H1 (cell line): ENCODE measurements around the gene PAX5. TPM values are rescaled to one million over a fixed set of nuclear protein-coding genes. Genes with fewer than 3 reads are reported as not detected.

Source experiments
- CTCF ChIA-PET: fragments of 300-600 bp; sonication (Branson Sonifier 250); formaldehyde crosslinking; loops from one replicate; lab custom pipeline; 2021; ENCODE audit not compliant: partially characterized antibody; lab: Charles Lee
- POLR2A ChIA-PET: fragments of 300-600 bp; sonication (Branson Sonifier 250); formaldehyde crosslinking; loops from one replicate; lab custom pipeline; 2021; ENCODE audit warnings: inconsistent platforms; ENCODE audit not compliant: partially characterized antibody; lab: Charles Lee
- DNase-seq, 2 experiments: peaks; one replicate each; pipeline versions ENCODE4 v3.0.0 to v3.0.0-alpha.2; 2010 to 2022; ENCODE audit warnings: low spot score in 2 of 2, low read depth in 1 of 2, mixed read lengths in 1 of 2
- FAIRE-seq: peaks from 2 replicates; lab custom pipeline; 2011; peaks lifted over from hg19 to GRCh38; lab: Jason Lieb, UNC
- H2AFZ ChIP-seq: 2 replicates; pipeline ENCODE4 v1.8.1; 2012; ENCODE audit warnings: low read length, inconsistent platforms
- H2AK5ac ChIP-seq: 2 replicates; pipeline ENCODE4 v1.6.1; 2013; ENCODE audit warnings: low read depth, low read length
- H2BK120ac ChIP-seq: replicated peaks from 2 replicates; pipeline ENCODE3; 2013; ENCODE audit warnings: low read depth, low read length, inconsistent platforms
- H2BK12ac ChIP-seq: 2 replicates; pipeline ENCODE4 v1.6.1; 2013; ENCODE audit warnings: low read depth, low read length
- H2BK15ac ChIP-seq: 2 replicates; pipeline ENCODE4 v1.6.1; 2013; ENCODE audit warnings: low read length
- H2BK20ac ChIP-seq: 2 replicates; pipeline ENCODE4 v1.6.1; 2013; ENCODE audit warnings: low read length
- H2BK5ac ChIP-seq: 2 replicates; pipeline ENCODE4 v1.6.1; 2013; ENCODE audit warnings: low read depth, low read length
- H3K14ac ChIP-seq: 2 replicates; pipeline ENCODE4 v1.6.1; 2013; ENCODE audit warnings: inconsistent platforms; ENCODE audit not compliant: insufficient read length
- H3K18ac ChIP-seq: 2 replicates; pipeline ENCODE4 v1.6.1; 2013; ENCODE audit warnings: low read length; ENCODE audit errors: extremely low read depth
- H3K23ac ChIP-seq: 2 replicates; pipeline ENCODE4 v1.6.1; 2013; ENCODE audit warnings: inconsistent platforms; ENCODE audit not compliant: insufficient read length
- H3K23me2 ChIP-seq: 2 replicates; pipeline ENCODE4 v1.6.1; 2013; ENCODE audit warnings: low read depth, low read length
- H3K27ac ChIP-seq: 2 replicates; pipeline ENCODE4 v1.6.1; 2011; ENCODE audit warnings: low read depth, low read length, inconsistent platforms
- H3K27me3 ChIP-seq, 4 experiments: replicated peaks in 1 of 4; 1 replicate in 1 of 4; 2 replicates in 3 of 4; pipeline versions ENCODE4 v1.6.1 to v1.8.1; 2011 to 2013; ENCODE audit warnings: low read length in 3 of 4, mild to moderate bottlenecking in 3 of 4, inconsistent platforms in 2 of 4, mixed read lengths in 2 of 4, moderate library complexity in 1 of 4; ENCODE audit not compliant: control insufficient read depth in 3 of 4, insufficient read depth in 3 of 4; ENCODE audit errors: extremely low read depth in 1 of 4
- H3K36me3 ChIP-seq, 4 experiments: 2 replicates each; pipeline versions ENCODE4 v1.6.1 to v1.8.1; 2011 to 2013; ENCODE audit warnings: mild to moderate bottlenecking in 4 of 4, low read length in 3 of 4, moderate library complexity in 2 of 4, control low read depth in 1 of 4, inconsistent platforms in 1 of 4; ENCODE audit not compliant: insufficient read depth in 4 of 4, control insufficient read depth in 2 of 4
- H3K4ac ChIP-seq: replicated peaks from 2 replicates; pipeline ENCODE3; 2013; ENCODE audit warnings: low read length, low read depth, mixed read lengths, inconsistent platforms; ENCODE audit not compliant: insufficient read length
- H3K4me1 ChIP-seq, 4 experiments: replicated peaks in 1 of 4; 1 replicate in 1 of 4; 2 replicates in 3 of 4; pipeline versions ENCODE4 v1.6.1 to v1.8.1; 2011 to 2013; ENCODE audit warnings: low read length in 3 of 4, inconsistent platforms in 2 of 4, mixed read lengths in 1 of 4; ENCODE audit not compliant: insufficient read depth in 4 of 4, control insufficient read depth in 3 of 4
- H3K4me2 ChIP-seq, 2 experiments: 2 replicates each; pipeline versions ENCODE4 v1.6.1 to v1.8.1; 2011 to 2013; ENCODE audit warnings: low read depth in 2 of 2, low read length in 2 of 2, control low read depth in 1 of 2, inconsistent platforms in 1 of 2, mild to moderate bottlenecking in 1 of 2; ENCODE audit not compliant: insufficient read depth in 1 of 2
- H3K4me3 ChIP-seq, 4 experiments: fragments of 200-600, 300-600 bp in 1 of 4; sonication (generic), shearing (Covaris generic), sonication (Bioruptor Twin) in 1 of 4; 2 replicates each; pipeline versions ENCODE4 v1.5.1 to v1.8.1; 2011 to 2016; ENCODE audit warnings: low read length in 4 of 4, low read depth in 3 of 4, control low read depth in 2 of 4, inconsistent platforms in 2 of 4, mild to moderate bottlenecking in 2 of 4, mixed read lengths in 1 of 4, moderate library complexity in 1 of 4; ENCODE audit not compliant: insufficient read depth in 2 of 4; ENCODE audit errors: extremely low read depth in 1 of 4
- H3K56ac ChIP-seq: replicated peaks from 2 replicates; pipeline ENCODE3; 2013; ENCODE audit warnings: low read depth, mild to moderate bottlenecking, mixed read lengths, low read length, inconsistent platforms; ENCODE audit not compliant: insufficient read length
- H3K79me1 ChIP-seq: 2 replicates; pipeline ENCODE4 v1.6.1; 2013; ENCODE audit warnings: low read depth, low read length, control low read depth
- H3K79me2 ChIP-seq, 2 experiments: 2 replicates each; pipeline versions ENCODE4 v1.6.1 to v1.8.1; 2012 to 2013; ENCODE audit warnings: low read length in 2 of 2, mild to moderate bottlenecking in 2 of 2, inconsistent platforms in 1 of 2; ENCODE audit not compliant: insufficient read depth in 2 of 2, control insufficient read depth in 1 of 2
- H3K9ac ChIP-seq, 4 experiments: replicated peaks in 1 of 4; 1 replicate in 1 of 4; 2 replicates in 3 of 4; pipeline versions ENCODE4 v1.6.1 to v1.8.1; 2011 to 2013; ENCODE audit warnings: low read depth in 3 of 4, low read length in 3 of 4, control low read depth in 2 of 4, mild to moderate bottlenecking in 2 of 4, moderate library complexity in 2 of 4, inconsistent platforms in 1 of 4; ENCODE audit errors: extremely low read depth in 1 of 4
- H3K9me3 ChIP-seq, 2 experiments: 2 replicates each; pipeline versions ENCODE4 v1.6.1 to v1.8.1; 2012 to 2013; ENCODE audit warnings: mild to moderate bottlenecking in 2 of 2, moderate library complexity in 2 of 2, control low read depth in 1 of 2, inconsistent platforms in 1 of 2, low read depth in 1 of 2, low read length in 1 of 2, mixed read lengths in 1 of 2; ENCODE audit not compliant: insufficient read depth in 2 of 2
- H4K20me1 ChIP-seq, 2 experiments: replicated peaks in 1 of 2; 2 replicates each; pipeline versions ENCODE3 to v1.8.1; 2011 to 2013; ENCODE audit warnings: inconsistent platforms in 2 of 2, low read length in 2 of 2, mild to moderate bottlenecking in 1 of 2; ENCODE audit not compliant: insufficient read depth in 2 of 2, control insufficient read depth in 1 of 2
- H4K5ac ChIP-seq: 2 replicates; pipeline ENCODE4 v1.6.1; 2013; ENCODE audit warnings: low read length, low read depth, mixed read lengths, inconsistent platforms; ENCODE audit not compliant: insufficient read length
- H4K8ac ChIP-seq: 2 replicates; pipeline ENCODE4 v1.8.0; 2013; ENCODE audit warnings: mild to moderate bottlenecking, moderate library complexity, low read length, inconsistent platforms; ENCODE audit not compliant: insufficient read depth; ENCODE audit errors: extremely low read depth
- H4K91ac ChIP-seq: replicated peaks from 2 replicates; pipeline ENCODE3; 2013; ENCODE audit warnings: low read length, mixed read lengths, inconsistent platforms; ENCODE audit not compliant: insufficient read length
- CBX5 ChIP-seq: fragments of 300-800, 300-1000 bp; sonication (generic); IDR thresholded peaks from 2 replicates; pipeline ENCODE4 v1.7.1; 2016; ENCODE audit warnings: antibody characterized with exemption, low read length, low read depth
- RAD21 ChIP-seq, 2 experiments: IDR thresholded peaks in 1 of 2; conservative IDR thresholded peaks in 1 of 2; 2 replicates each; pipeline ENCODE4 v1.6.1; 2011; ENCODE audit warnings: low read depth in 2 of 2, low read length in 2 of 2, improper control_type of control experiment in 1 of 2, inconsistent platforms in 1 of 2, mild to moderate bottlenecking in 1 of 2, moderate library complexity in 1 of 2
- SRF ChIP-seq: IDR thresholded peaks from 2 replicates; pipeline ENCODE4 v1.6.1; 2011; ENCODE audit warnings: mild to moderate bottlenecking, low read depth, low read length, moderate library complexity
- TAF1 ChIP-seq: IDR thresholded peaks from 2 replicates; pipeline ENCODE4 v1.6.1; 2011; ENCODE audit warnings: mild to moderate bottlenecking, low read depth, low read length
- WGBS, 2 experiments: shearing (Covaris generic) in 1 of 2; methylation state at CpG; one replicate each; pipeline versions ENCODE4 v1.1.6 to v1.1.7; 2013 to 2015; ENCODE audit warnings: low lambda C conversion rate in 2 of 2, mixed read lengths in 2 of 2, inconsistent platforms in 1 of 2, low coverage in 1 of 2, missing lambda C conversion rate in 1 of 2; ENCODE audit not compliant: insufficient replicate concordance in 2 of 2, insufficient coverage in 1 of 2, insufficient read length in 1 of 2; ENCODE audit errors: extremely low coverage in 1 of 2, missing lambda C conversion rate in 1 of 2; 5-methylcytosine and 5-hydroxymethylcytosine counted together
- polyA plus RNA-seq, 7 experiments: library from polyadenylated mRNA; depleted of rRNA in 3 of 7; stranded (reverse) in 5 of 7; unstranded in 2 of 7; fragments of >200 nt in 5 of 7; fragments of 200-250 nt in 2 of 7; gene quantifications; 1 replicate in 5 of 7; 2 replicates in 1 of 7; 4 replicates in 1 of 7; pipeline versions ENCODE4 v1.2.1 to v1.2.3, GENCODE V29; 2011 to 2013; ENCODE audit warnings: missing spikeins in 2 of 7, mixed read lengths in 2 of 7
- total RNA-seq: library from RNA; stranded (reverse); fragmentation: NEBNext Ultra II Directional; extraction: Animal tissue kit (Norgen Biotek cat#: 25700); gene quantifications from 2 replicates; pipeline ENCODE4 v1.2.1, GENCODE V29; 2021

PAX5 gene
- total and polyA plus RNA-seq, 2 of the 8 experiments (the other 6 are each of a cell fraction or from before 2014, with no cell fraction given), result 0.29 to 0.43 TPM

GRCh38 chr9:36889844-36890243 lies 144.2 kb downstream of the PAX5 start:
- WGBS, 2 experiments, result 89% methylated on average over 5 of the region's 6 CpGs; no CpG with 5 or more reads in 1 of the 2 experiments
- H4K8ac ChIP-seq, result no peak overlapping the region
- ChIA-PET CTCF (interaction anchor here (0.6 to 3.3 kb wide), 7 partner anchors 11 to 92 kb away, joined by 3 to 18 read pairs (median 4); no protein-coding TSS in a partner anchor), POLR2A (interaction anchor here (1.6 kb wide), 1 partner anchor 8 kb away, joined by 3 read pairs; no protein-coding TSS in a partner anchor)
- H3K14ac ChIP-seq, result no peak overlapping the region
- no peak overlapping the region for H3K27ac ChIP-seq
- no peak overlapping the region for H2BK12ac ChIP-seq
- H3K27me3 ChIP-seq, result no peaks in the 10 kb centered on the region
- no peaks in the 10 kb centered on the region for H3K23me2 ChIP-seq
- H4K5ac ChIP-seq, result no peak overlapping the region
- no peaks in the 10 kb centered on the region for H3K36me3 ChIP-seq
- no peak overlapping the region for H3K4me3 ChIP-seq
- H2BK15ac ChIP-seq, result no peak overlapping the region
- no peak overlapping the region for H3K56ac ChIP-seq
- DNase-seq, result no peak
- no peak overlapping the region for H3K23ac ChIP-seq
- no peak overlapping the region for H2AFZ ChIP-seq
- H3K4me1 ChIP-seq, result peaks cover 0 to 2% (median 0%) of the 10 kb centered on the region in 4 experiments; a peak in 3 of 7 replicates
- no peak overlapping the region for H2BK20ac ChIP-seq
- H4K91ac ChIP-seq, result no peak overlapping the region
- no peak overlapping the region for H2BK120ac ChIP-seq
- H2AK5ac ChIP-seq, result no peak overlapping the region
- no peak for FAIRE-seq
- no peak overlapping the region for H3K9ac ChIP-seq
- H2BK5ac ChIP-seq, result no peak overlapping the region
- H3K4me2 ChIP-seq, result no peak overlapping the region
- no peak overlapping the region for H3K18ac ChIP-seq
- no peaks in the 10 kb centered on the region for H3K9me3 ChIP-seq
- H3K79me2 ChIP-seq, result no peaks in the 10 kb centered on the region
- H3K79me1 ChIP-seq, result no peaks in the 10 kb centered on the region
- no peak overlapping the region for H3K4ac ChIP-seq
- TF ChIP-seq TAF1 (no peak), CBX5 (no peak), RAD21 (IDR thresholded peaks at IDR 0.05 in 1 of 2, conservative IDR thresholded peaks at IDR 0.05 in 1 of 2; ENCODE audit: low read depth in 2 of 2, low read length in 2 of 2) (no peak), SRF (no peak)
- no peaks in the 10 kb centered on the region for H4K20me1 ChIP-seq
